Renal cortex interstitium (tissue), 11 donors: ENCODE measurements around the gene BDNF. TPM values are rescaled to one million over a fixed set of nuclear protein-coding genes. Genes with fewer than 3 reads are reported as not detected.

Source experiments
- DNase-seq, 11 donors: peaks; one replicate each; pipeline ENCODE4 v3.0.0-alpha.2; 2013; ENCODE audit warnings: low read depth in 9 of 11, low spot score in 4 of 11; ENCODE audit errors: extremely low read depth in 1 of 11
- polyA plus RNA-seq, 3 donors: library from polyadenylated mRNA; unstranded; fragments of 120-200 nt; gene quantifications; one replicate each; pipeline ENCODE4 v1.2.1, GENCODE V29; 2013; ENCODE audit not compliant: insufficient read length in 3 of 3

BDNF gene
- polyA plus RNA-seq, 3 donors, result 1.4 to 1.9 (median 1.6) TPM

DNA sequence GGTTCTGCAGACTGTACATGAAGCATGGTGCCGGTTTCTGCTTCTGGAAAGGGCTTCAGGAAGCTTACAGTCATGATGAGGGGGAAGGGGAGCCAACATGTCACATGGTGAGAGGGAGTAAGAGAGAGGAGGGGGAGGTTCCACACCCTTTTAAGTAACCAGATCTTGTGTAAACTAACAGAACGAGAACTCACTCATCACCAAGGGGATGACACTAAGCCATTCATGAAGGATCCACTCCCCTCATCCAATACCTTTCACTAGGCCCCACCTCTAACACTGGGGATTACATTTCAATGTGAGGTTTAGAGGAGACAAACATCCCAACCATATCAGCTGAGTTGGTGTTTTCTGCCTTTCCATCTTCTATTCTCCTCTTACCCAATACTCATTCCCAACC lies 83.5 kb downstream of the BDNF start:
- DNase-seq, result no peak

DNA sequence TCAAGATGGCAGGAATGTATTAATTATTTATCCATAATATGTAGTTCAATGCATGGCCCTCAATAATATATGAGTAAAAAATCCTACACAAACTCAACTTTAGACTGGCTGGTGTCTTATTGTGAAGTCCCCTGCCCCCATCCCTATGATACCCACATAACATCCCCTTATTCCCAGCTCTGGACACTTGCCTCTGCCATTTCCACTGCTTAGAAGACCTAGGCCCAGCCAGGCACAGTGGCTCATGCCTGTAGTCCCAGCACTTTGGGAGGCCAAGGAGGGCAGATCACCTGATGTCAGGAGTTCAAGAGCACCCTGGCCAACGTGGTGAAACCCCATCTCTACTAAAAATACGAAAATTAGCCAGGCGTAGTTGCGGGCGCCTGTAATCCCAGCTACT lies 84.4 kb downstream of the BDNF start:
- no peak for DNase-seq

DNA sequence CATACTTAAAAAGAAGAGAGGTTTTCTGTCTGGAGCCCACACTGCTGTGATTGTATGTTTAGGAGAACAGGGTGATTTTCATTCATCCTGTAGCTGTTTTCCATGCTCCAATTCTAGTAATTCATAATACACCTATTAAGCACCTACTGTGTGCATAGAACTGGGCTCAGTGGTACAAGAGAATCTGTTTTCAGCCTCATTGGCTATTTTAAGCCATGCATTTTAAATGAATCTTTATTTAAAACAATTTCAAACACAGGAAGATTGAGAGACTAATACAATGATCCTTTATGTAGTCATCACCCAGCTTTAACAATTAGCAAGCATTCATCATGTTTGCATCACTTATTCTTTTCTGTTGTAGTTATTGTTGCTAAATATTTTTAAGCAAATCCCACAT lies 86.2 kb downstream of the BDNF start:
- DNase-seq, result no peak

DNA sequence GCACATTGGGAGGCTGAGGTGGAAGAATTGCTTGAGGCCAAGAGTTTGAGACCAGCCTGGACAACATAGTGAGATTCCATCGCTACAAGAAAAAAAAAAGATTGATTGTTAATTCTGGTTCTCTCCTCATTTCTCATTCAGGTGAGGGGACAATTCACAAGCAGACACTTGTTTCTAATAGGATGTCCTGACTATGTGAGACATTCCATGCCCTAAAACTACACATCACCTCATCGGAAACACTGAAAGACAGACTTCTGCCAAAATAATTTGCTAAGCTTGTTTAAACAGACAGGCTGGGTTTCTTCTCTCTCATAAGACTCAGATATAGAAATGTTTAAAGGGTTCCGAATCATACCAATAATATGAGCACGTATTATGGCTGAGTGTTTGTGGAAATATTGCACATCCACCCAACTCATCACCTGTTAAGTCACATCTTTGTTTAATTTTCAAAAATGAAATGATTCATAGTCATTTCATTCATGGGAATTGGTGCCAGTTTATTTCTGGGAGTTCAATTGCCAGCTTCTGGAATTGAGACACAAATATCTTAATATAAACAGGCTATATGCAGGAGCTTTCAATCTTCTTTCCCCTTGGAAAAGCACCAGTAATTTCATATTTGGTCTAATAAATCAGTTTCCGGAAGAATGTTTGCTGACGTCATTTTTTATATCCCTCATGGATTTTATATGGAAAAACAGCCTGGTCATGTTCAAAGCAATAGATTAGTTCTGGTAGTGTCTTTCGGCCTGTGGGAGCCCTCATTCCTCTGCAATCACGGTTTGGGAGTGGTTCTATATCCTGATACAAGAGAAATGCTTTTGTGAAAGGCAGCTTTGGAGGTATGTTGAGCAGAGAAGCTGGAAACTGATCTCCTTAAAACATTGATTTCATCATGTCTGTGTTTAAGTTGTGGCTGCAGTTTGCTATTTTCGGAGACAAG lies 87.0 kb downstream of the BDNF start:
- DNase-seq, result no peak

DNA sequence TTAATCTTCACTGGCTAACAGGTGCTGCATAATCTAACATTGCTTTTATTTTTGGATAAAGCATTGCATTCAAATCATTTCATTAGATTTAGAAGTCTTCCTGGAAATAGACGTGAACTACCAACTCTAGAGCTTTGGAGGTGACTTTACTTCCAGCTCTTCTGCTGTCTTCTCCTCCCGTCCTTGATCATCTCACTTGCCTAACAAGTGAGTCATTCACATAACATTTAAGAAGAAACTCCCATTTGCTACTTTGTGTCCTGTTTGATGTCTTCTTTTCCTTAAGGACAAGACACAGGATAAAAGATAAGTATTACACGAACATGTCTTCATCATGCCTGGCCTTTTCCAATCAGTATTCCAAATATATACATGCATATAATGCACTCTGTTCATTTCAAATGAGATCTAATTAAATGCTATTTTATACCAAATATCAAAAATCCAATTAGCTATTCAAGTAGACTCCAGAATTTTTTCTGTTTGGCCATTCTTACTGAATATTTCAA lies 88.3 kb downstream of the BDNF start:
- no peak for DNase-seq

DNA sequence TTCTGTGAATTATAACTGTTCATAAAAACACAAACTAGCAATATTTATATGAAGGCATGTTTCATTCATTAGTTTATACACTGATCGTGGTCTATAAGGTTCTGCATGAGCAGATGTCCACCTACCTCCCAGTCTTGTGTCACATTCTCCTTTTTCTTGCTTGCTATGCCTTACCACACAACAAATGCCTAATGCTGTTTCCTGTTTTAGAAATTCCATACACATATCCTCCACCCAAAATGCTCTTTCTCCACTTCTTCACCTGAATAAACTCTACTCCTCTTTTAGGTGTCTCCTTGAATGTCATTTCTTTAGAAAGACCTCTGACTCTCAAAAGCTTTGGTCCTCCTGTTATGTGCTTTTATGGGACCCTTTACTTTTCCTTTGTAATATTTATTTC lies 88.9 kb downstream of the BDNF start:
- no peak for DNase-seq

DNA sequence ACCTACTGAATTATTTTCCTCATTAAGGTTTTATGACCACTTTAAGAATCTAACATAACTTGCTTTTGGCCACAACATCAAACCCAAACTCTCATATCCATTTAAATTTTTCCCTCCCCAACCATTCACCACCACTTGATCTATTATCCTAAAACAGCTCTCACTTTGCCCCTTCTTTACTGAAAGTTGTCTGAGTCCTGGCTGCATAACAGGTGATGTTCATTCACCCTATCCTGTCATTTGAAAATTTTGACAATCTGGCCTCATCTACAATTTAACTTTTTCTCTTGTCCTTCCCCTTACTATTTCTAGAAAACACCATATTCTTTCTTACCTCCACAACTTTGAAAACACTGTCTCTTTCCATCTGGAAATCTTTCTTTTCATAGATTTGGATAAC lies 89.3 kb downstream of the BDNF start:
- DNase-seq, result no peak

DNA sequence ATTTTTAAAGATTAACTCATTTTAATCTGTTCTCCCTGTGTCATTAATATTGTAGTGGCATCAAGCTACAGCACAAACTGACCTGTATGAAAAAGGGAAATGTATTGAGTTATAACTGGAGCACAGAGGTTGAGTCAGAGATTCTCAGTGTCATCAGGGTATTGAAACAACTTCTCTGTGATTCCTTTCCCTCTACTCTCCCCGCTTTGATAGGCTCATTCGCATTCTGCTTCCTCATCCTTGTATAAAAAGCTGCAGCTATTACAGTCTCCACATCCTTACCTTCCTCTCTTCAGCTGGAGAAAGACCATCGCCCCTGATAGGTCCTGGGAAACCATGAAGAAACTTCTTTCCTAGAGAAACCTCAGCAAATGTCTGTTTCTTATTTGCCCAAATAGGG lies 90.0 kb downstream of the BDNF start:
- DNase-seq, result no peak

DNA sequence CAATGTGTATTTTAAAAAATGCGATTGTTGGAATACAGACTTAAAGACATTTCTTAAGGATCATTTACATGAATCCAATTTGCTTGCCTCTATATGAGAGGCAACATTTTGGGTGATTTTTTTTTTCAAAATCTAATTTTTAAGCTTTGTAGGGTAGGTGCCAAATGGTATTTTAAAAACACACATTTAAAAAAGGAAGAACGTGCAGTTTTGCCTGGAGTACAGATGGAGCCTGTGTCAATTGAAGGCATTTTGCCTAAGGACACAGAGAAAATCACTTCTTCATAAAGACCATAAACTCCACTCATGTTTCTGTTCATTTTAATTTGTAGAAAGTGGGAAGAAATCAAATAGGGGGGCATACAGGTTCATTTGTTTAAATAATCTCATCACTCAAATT lies 91.3 kb downstream of the BDNF start:
- DNase-seq, result no peak

DNA sequence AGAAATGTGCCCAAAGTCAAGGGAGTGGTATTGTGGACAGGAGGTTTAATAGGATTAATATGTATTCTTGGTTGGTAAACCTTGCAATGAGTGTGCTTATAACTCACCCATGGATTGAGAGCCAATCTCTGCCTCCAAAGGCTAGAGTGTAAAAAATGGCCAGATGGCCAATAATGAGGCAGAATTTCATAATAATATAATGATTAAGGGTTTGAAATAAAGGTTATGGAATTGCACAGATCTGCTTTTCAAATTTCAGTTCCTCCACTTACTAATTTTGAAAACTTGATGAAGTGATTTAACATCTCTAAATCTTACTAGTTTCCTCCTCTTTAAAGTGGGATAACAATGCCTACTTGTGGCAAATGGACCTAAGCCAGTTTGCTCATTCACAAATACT lies 94.8 kb downstream of the BDNF start:
- DNase-seq, result no peak

Other genes with a start within 250 kb of the BDNF start
- gene LGR4, start 227.7 kb downstream of the BDNF start, polyA plus RNA-seq, result 100 to 1,000 TPM; 109 to 151 (median 136) TPM
- 10 to 100 TPM; 19.3 to 27.0 (median 27.0) TPM for gene LIN7C, start 193.7 kb downstream of the BDNF start, polyA plus RNA-seq